Measurements from ENCODE around the gene YDJC. TPM values are rescaled to one million over a fixed set of nuclear protein-coding genes. Genes with fewer than 3 reads are reported as not detected.

YDJC gene
- total and polyA plus RNA-seq, 9 of the 15 experiments (the other 6 are each of a cell fraction or from before 2014, with no cell fraction given), result 13.5 to 871 (median 164) TPM

GRCh38 chr22:21660904-21661303 lies 31.1 kb upstream of the YDJC start (continued):
- TF ChIP-seq CHAMP1 (IDR thresholded peaks at IDR 0.05) (no peak), GTF3C2 (IDR thresholded peaks at IDR 0.05; ENCODE audit: borderline replicate concordance, extremely low read depth, insufficient read length) (no peak), C11orf30 (IDR thresholded peaks at IDR 0.05; ENCODE audit: low read depth) (no peak), IRF9 (tag; IDR thresholded peaks at IDR 0.05) (no peak), ZNF57 (CRISPR knock-in tag; IDR thresholded peaks at IDR 0.05) (no peak), CBFA2T2 (conservative IDR thresholded peaks at IDR 0.05) (no peak), NCOA6 (IDR thresholded peaks at IDR 0.05) (no peak), KLF1 (tag; IDR thresholded peaks at IDR 0.05) (no peak), RNF219 (CRISPR knock-in tag; IDR thresholded peaks at IDR 0.05) (no peak), CAMTA2 (CRISPR knock-in tag; conservative IDR thresholded peaks at IDR 0.05) (no peak), ZNF511 (CRISPR knock-in tag; IDR thresholded peaks at IDR 0.05) (no peak), HDAC2 (IDR thresholded peaks at IDR 0.05) (no peak), GTF2F1 (IDR thresholded peaks at IDR 0.05; ENCODE audit: low read depth, low read length) (0 out of 2 replicates have a peak, but pooled peaks have one; percentile 52), ZNF224 (CRISPR knock-in tag; IDR thresholded peaks at IDR 0.05) (no peak), DEAF1 (CRISPR knock-in tag; IDR thresholded peaks at IDR 0.05) (no peak), KLF13 (tag; IDR thresholded peaks at IDR 0.05; ENCODE audit: borderline replicate concordance, low read depth) (no peak), E2F5 (CRISPR knock-in tag; IDR thresholded peaks at IDR 0.05) (no peak)

Measured in K562 (cell line).